T follicular helper cell (primary cell): Measurements from ENCODE around the gene EXTL2.
"Not testable (repeated sequence)": the region's sequence is repeated elsewhere in the genome, so short reads cannot be mapped to it uniquely, and the experiment has no call there.

ENCODE experiments used
- DNase-seq: peaks from one replicate; pipeline ENCODE4 v3.0.0-alpha.2; 2020; ENCODE audit warnings: low read depth

EXTL2 gene

GRCh38 chr1:100902365-100902764 is 7.7 kb upstream of the EXTL2 start:
- no peak for DNase-seq

GRCh38 chr1:100896481-100896982 is 1.9 kb upstream of the EXTL2 start:
- DNase-seq = peak; percentile 59

- peak; percentile 95 for DNase-seq
Measured at GRCh38 chr1:100895540-100896480, 1.2 kb upstream of the EXTL2 start, which contains the start of gene SLC30A7. SLC30A7 (plus strand) TSS chr1:100896090; CDS start chr1:100896263, 173 bp downstream.

GRCh38 chr1:100893718-100894117 is 924 bp downstream of the EXTL2 start:
- no peak for DNase-seq

- no peak for DNase-seq
Measured at GRCh38 chr1:100892554-100892953, 2.1 kb downstream of the EXTL2 start.

GRCh38 chr1:100891380-100891779 is 3.3 kb downstream of the EXTL2 start:
- no peak for DNase-seq

- DNase-seq = not testable (repeated sequence)
Measured at GRCh38 chr1:100889869-100890482, 4.7 kb downstream of the EXTL2 start.

- not testable (repeated sequence) for DNase-seq
Measured at GRCh38 chr1:100889007-100889406, 5.6 kb downstream of the EXTL2 start.

GRCh38 chr1:100883963-100884362 is 10.7 kb downstream of the EXTL2 start:
- no peak for DNase-seq

- DNase-seq = no peak
Measured at GRCh38 chr1:100882698-100883097, 11.9 kb downstream of the EXTL2 start.

GRCh38 chr1:100881687-100882086 is 13.0 kb downstream of the EXTL2 start:
- no peak for DNase-seq

- no peak for DNase-seq
Measured at GRCh38 chr1:100879422-100879821, 15.2 kb downstream of the EXTL2 start.

GRCh38 chr1:100876291-100876690 is 18.4 kb downstream of the EXTL2 start:
- DNase-seq = no peak

- no peak for DNase-seq
Measured at GRCh38 chr1:100875228-100875627, 19.4 kb downstream of the EXTL2 start.

- DNase-seq = no peak
Measured at GRCh38 chr1:100874433-100874832, 20.2 kb downstream of the EXTL2 start.

- DNase-seq = no peak
Measured at GRCh38 chr1:100869996-100870395, 24.6 kb downstream of the EXTL2 start.

- DNase-seq = no peak
Measured at GRCh38 chr1:100868364-100868995, 26.2 kb downstream of the EXTL2 start.

- DNase-seq = no peak
Measured at GRCh38 chr1:100866901-100867206, 27.8 kb downstream of the EXTL2 start.

- no peak for DNase-seq
Measured at GRCh38 chr1:100866041-100866900, 28.4 kb downstream of the EXTL2 start.

GRCh38 chr1:100862591-100862990 is 32.1 kb downstream of the EXTL2 start:
- no peak for DNase-seq

GRCh38 chr1:100861379-100861778 is 33.3 kb downstream of the EXTL2 start:
- no peak for DNase-seq
